Peyer's patch (tissue), 4 donors: ENCODE data around the gene ADM2. TPM values are rescaled to one million over a fixed set of nuclear protein-coding genes. Genes with fewer than 3 reads are reported as not detected.
"Not testable (repeated sequence)": the region's sequence is repeated elsewhere in the genome, so short reads cannot be mapped to it uniquely, and the experiment has no call there.

Source experiments
- DNase-seq, 3 donors: peaks; one replicate each; pipeline ENCODE4 v3.0.0-alpha.2; 2017 to 2019
- H3K27ac ChIP-seq, 4 donors: fragments of 200-600 bp; sonication (generic); one replicate each; pipeline ENCODE4 v1.5.1; 2016 to 2019
- H3K27me3 ChIP-seq, 2 donors: fragments of 200-600 bp; sonication (generic); one replicate each; pipeline ENCODE4 v1.5.1; 2019
- H3K36me3 ChIP-seq, 3 donors: fragments of 200-600 bp; sonication (generic); one replicate each; pipeline ENCODE4 v1.5.1; 2016 to 2019
- H3K4me1 ChIP-seq, 4 donors: fragments of 200-600 bp; sonication (generic); one replicate each; pipeline ENCODE4 v1.5.1; 2016 to 2019
- H3K4me3 ChIP-seq, 4 donors: fragments of 200-600 bp; sonication (generic); 1 replicate in 3 of 4; 2 replicates in 1 of 4; pipeline ENCODE4 v1.5.1; 2016 to 2019; ENCODE audit warnings: mild to moderate bottlenecking in 1 of 4
- H3K9me3 ChIP-seq, 4 donors: fragments of 200-600 bp; sonication (generic); one replicate each; pipeline ENCODE4 v1.5.1; 2016 to 2019; ENCODE audit warnings: mild to moderate bottlenecking in 1 of 4
- POLR2A ChIP-seq, 2 donors: fragments of 450-650 bp; IDR thresholded peaks; one replicate each; pipeline ENCODE4 v1.5.1; 2017; ENCODE audit warnings: antibody characterized with exemption in 2 of 2, mild to moderate bottlenecking in 2 of 2, moderate library complexity in 2 of 2
- total RNA-seq, 4 donors: library from RNA; depleted of rRNA; stranded (reverse); fragments of >200 nt; gene quantifications; one replicate each; pipeline ENCODE4 v1.1.0, GENCODE V29; 2016
- TF ChIP-seq, protein P1 (sequence below), 6 experiments: fragments of 450-650 bp in 4 of 6; fragments of 200-600 bp in 2 of 6; sonication (generic) in 1 of 6; IDR thresholded peaks; one replicate each; pipeline ENCODE4 v1.5.1; 2017 to 2019; ENCODE audit warnings: antibody characterized with exemption in 6 of 6, mild to moderate bottlenecking in 3 of 6, moderate library complexity in 1 of 6

ADM2 gene
- total RNA-seq, 4 donors from 2014 or later: 0.83 to 8.4 (median 5.8) TPM

DNA sequence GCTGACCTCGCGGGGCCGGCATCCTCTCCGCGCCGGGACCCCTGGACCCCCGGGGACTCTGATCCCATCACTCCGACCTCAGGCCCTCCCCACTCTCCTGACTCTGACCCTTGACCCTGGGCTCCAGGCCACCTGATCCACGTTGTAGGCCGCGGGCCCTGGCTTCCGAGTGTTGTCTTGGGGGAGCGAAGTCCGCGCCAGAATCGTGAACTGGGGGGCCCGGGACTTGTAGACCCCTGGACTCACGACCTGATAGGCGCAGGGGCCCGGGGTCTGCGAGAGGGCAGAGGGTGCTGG, 49.2 kb downstream of the ADM2 start:
- Histone ChIP-seq H3K27ac (peak overlapping the region; percentile 97 to 100 (median 98)), H3K4me1 (peaks cover 0 to 46% (median 17%) of the 10 kb centered on the region in 4 donors), H3K27me3 (no peaks in the 10 kb centered on the region), H3K4me3 (peak overlapping the region; percentile 60 to 76 (median 68)), H3K36me3 (no peaks in the 10 kb centered on the region), H3K9me3 (no peaks in the 10 kb centered on the region)
- TF ChIP-seq, protein P1, sequence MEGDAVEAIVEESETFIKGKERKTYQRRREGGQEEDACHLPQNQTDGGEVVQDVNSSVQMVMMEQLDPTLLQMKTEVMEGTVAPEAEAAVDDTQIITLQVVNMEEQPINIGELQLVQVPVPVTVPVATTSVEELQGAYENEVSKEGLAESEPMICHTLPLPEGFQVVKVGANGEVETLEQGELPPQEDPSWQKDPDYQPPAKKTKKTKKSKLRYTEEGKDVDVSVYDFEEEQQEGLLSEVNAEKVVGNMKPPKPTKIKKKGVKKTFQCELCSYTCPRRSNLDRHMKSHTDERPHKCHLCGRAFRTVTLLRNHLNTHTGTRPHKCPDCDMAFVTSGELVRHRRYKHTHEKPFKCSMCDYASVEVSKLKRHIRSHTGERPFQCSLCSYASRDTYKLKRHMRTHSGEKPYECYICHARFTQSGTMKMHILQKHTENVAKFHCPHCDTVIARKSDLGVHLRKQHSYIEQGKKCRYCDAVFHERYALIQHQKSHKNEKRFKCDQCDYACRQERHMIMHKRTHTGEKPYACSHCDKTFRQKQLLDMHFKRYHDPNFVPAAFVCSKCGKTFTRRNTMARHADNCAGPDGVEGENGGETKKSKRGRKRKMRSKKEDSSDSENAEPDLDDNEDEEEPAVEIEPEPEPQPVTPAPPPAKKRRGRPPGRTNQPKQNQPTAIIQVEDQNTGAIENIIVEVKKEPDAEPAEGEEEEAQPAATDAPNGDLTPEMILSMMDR (IDR thresholded peaks at IDR 0.05): no peak
- no peak for TF ChIP-seq POLR2A (IDR thresholded peaks at IDR 0.05)
- DNase-seq: no peak

DNA sequence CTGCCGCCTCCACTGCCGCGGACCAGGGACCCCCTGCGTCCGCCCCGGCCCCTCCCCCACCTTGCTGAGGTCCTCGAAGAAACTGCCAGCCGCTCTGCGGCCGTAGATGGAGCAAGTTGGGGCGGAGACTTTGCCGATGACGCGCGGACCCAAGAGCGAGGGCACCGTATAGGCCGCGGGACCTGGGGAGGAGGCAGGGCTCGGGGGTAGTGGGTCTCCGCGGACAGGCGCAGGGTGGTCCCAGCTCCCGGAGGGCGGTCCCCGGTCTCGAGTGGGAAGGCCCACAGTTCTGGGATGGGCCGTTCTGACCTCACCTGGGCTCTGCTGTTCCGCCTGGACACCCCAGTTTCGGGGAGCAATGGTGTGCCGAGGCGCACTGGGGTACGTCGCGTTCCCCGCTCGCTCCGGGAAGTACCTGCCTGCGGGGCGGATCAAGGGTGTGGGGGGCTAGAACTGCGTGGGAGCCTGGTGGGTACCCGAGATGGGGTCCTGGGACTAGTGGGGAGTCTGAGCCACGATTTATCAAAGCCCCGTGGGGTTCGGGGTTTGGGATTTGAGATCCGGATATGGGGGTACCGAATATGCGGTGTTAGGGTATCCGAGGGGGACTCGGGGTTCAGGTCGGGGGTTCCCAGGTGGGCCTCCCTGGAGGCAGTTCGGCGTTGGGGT, 49.7 kb downstream of the ADM2 start:
- peak; percentile 80 to 90 for TF ChIP-seq POLR2A (IDR thresholded peaks at IDR 0.05)
- TF ChIP-seq, protein P1 (IDR thresholded peaks at IDR 0.05): no peak
- peak; percentile 91 to 96 (median 92) for DNase-seq
- Histone ChIP-seq H3K36me3 (no peaks in the 10 kb centered on the region), H3K4me3 (peak overlapping the region; percentile 60 to 76 (median 68)), H3K27me3 (no peaks in the 10 kb centered on the region), H3K27ac (peak overlapping the region; percentile 97 to 100 (median 98)), H3K4me1 (peaks cover 0 to 46% (median 17%) of the 10 kb centered on the region in 4 donors), H3K9me3 (no peaks in the 10 kb centered on the region)

DNA sequence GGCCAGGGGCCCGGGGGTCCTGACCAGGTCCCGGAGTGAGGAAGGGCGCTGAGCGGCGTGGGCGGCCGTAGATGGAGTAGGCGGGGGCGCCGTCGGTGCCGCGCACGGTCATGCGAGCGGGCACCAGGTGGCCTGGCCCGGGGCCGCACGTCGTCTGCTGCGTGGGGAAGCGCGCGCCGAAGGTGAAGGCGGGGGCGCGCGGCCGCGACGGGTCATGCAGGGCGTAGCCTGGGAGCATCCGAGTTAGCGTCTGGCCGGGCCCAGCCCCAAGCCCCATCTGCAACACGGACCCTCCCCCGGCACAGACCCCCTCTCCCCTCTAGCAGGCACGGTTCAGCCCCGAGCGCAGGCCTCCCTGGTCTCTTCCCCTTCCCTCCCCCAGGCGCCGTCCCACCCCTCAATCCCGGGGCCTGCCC, 50.2 kb downstream of the ADM2 start:
- no peaks in the 10 kb centered on the region for H3K9me3 ChIP-seq
- H3K4me1 ChIP-seq: peaks cover 0 to 42% (median 15%) of the 10 kb centered on the region in 4 donors
- H3K36me3 ChIP-seq: no peaks in the 10 kb centered on the region
- H3K27ac ChIP-seq: peak overlapping the region; percentile 97 to 100 (median 98)
- H3K4me3 ChIP-seq: peak overlapping the region; percentile 60 to 76 (median 68)
- TF ChIP-seq, protein P1 (IDR thresholded peaks at IDR 0.05): no peak
- no peak for TF ChIP-seq POLR2A (IDR thresholded peaks at IDR 0.05)
- H3K27me3 ChIP-seq: no peaks in the 10 kb centered on the region
- peak; percentile 79 to 89 (median 81) for DNase-seq

DNA sequence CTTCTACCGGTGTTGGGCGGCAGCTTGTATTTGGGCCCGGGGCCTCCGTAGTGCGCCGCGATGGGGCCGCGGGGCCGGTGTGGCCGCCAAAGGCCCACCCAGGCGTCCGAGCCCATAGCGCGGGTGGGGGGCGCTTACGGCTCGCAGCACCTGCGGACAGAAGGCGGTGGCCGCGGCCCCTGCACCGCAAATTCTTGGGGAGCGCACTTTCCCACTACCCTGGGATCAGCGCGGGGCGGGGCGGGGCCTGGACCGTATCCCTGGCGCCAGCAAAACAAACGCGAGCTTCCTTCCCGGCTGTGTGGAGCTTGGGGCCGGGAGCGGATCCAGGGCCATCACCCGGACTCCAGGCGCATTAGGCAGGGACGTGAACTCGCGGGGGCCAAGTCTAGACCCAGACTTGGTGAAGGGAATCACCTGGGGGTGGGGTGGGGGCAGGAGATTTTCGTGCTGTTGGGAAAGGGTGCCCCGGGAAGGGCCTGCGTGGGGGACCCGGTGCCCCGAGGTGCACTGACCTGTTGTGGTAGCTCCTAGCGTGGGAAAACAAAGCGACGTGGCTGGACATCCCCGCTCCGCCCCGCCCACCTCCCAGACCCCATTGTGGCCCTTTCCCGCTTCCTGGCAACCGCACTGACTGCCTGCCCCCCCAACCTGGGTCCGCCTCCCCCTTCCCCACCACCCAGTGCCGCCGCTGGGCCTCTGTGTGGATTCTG, 50.8 kb downstream of the ADM2 start:
- H3K36me3 ChIP-seq: no peaks in the 10 kb centered on the region
- peak overlapping the region; percentile 60 to 76 (median 68) for H3K4me3 ChIP-seq
- no peaks in the 10 kb centered on the region for H3K27me3 ChIP-seq
- H3K9me3 ChIP-seq: no peaks in the 10 kb centered on the region
- peak overlapping the region; percentile 97 to 100 (median 98) for H3K27ac ChIP-seq
- peak; percentile 54 to 88 (median 87) for DNase-seq
- TF ChIP-seq POLR2A (IDR thresholded peaks at IDR 0.05): peak; percentile 10 to 17
- TF ChIP-seq, protein P1 (IDR thresholded peaks at IDR 0.05): no peak
- H3K4me1 ChIP-seq: peaks cover 0 to 36% (median 10%) of the 10 kb centered on the region in 4 donors

DNA sequence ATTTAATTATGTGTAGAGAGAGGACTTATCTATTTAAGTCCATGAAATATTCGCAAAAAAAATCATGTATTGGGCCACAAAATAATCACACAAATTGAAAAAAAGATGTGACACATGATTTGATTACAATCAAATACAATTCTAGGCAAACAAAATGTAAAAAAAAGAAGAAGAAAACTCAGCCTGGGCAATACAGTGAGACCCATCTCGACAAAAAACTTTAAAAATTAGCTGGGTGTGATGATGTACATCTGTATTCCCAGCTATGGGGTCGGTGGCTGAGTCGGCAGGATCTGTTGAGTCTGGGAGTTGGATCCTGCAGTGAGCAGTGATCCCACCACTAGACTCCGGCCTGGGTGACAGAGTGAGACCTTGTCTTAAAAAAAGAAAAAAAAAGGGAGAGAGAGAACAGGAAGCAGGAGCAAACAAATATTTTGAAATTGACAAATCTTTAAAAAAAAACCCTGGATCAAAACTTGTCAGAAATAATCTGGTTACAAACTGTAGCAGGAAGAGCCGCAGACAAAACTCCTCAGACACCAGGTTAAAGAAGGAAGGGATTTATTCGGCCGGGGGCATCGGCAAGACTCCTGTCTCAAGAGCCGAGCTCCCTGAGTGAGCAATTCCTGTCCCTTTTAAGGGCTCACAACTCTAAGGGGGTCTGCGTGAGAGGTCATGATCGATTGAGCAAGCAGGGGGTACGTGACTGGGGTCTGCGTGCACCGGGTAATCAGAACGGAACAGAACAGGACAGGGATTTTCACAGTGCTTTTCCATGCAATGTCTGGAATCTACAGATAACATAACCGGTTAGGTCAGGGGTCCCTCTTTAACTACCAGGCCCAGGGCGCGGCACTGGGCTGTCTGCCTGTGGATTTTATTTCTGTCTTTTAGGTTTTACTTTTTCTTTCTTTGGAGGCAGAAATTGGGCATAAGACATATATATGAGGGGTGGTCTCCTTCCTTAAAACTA, 51.8 kb downstream of the ADM2 start:
- H3K4me3 ChIP-seq: no peak overlapping the region
- H3K9me3 ChIP-seq: no peaks in the 10 kb centered on the region
- H3K4me1 ChIP-seq: peaks cover 0 to 29% (median 7%) of the 10 kb centered on the region in 4 donors
- H3K36me3 ChIP-seq: no peaks in the 10 kb centered on the region
- H3K27me3 ChIP-seq: no peaks in the 10 kb centered on the region
- H3K27ac ChIP-seq: peak overlapping the region; percentile 97 to 100 (median 98)
- no peak for DNase-seq
- TF ChIP-seq, protein P1 (IDR thresholded peaks at IDR 0.05): no peak
- TF ChIP-seq POLR2A (IDR thresholded peaks at IDR 0.05): no peak

DNA sequence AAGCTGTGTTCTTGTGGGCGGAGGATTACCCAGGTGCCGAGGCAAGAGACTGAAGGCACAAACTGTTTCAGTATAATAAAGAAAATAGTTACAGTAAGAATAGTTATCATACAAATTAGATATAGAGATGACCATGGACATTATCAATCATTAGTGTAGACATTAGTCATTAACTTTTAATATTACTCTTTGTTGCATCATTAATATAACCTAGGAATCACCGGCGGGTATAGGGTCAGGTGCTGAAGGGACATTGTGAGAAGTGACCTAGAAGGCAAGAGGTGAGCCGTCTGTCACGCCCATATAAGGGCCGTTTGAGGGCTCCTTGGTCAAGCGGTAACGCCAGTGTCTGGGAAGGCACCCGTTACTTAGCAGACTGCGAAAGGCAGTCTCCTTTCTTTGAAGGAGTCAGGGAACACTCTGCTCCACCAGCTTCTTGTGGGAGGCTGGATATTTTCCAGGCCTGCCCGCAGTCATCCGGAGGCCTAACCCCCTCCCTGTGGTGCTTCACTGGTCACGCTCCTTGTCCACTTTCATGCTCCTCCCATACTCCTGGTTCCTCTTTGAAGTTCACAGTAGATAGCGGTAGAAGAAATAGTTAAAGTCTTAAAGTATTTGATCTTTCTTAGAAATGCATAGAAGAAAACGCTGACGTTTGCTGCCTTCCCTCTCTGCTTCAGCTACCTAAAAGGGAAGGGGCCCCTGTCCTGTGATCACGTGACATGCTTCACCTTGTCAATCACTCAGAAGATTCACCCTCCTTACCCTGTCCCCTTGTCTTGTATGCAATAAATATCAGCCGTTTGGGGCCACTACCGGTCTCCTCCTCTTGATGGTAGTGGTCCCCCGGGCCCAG, 52.7 kb downstream of the ADM2 start:
- H3K9me3 ChIP-seq, H3K36me3 ChIP-seq, H3K4me3 ChIP-seq, H3K27me3 ChIP-seq: not testable (repeated sequence)
- DNase-seq: peak in 1 of 3 donors; percentile 71
- H3K4me1 ChIP-seq: peaks cover 0 to 29% (median 13%) of the 10 kb centered on the region in 4 donors
- H3K27ac ChIP-seq: peak overlapping the region; percentile 32 to 100 (median 52)
